Ishikawa (cell line): ENCODE measurements around the gene CEP95.

ENCODE experiments used
- CEBPB ChIP-seq: IDR thresholded peaks from 2 replicates; pipeline ENCODE4 v1.6.1; 2012
- CREB1 ChIP-seq: IDR thresholded peaks from 2 replicates; pipeline ENCODE4 v1.6.1; 2012; ENCODE audit warnings: low read depth
- EP300 ChIP-seq: IDR thresholded peaks from 2 replicates; pipeline ENCODE4 v1.6.1; 2012; ENCODE audit warnings: borderline replicate concordance
- FOXM1 ChIP-seq: IDR thresholded peaks from 2 replicates; pipeline ENCODE4 v1.6.1; 2012; ENCODE audit warnings: low read depth, borderline replicate concordance
- MAX ChIP-seq: IDR thresholded peaks from 2 replicates; pipeline ENCODE4 v1.6.1; 2012
- NFIC ChIP-seq: IDR thresholded peaks from 2 replicates; pipeline ENCODE4 v1.6.1; 2012
- RAD21 ChIP-seq: IDR thresholded peaks from 2 replicates; pipeline ENCODE4 v1.6.1; 2012; ENCODE audit warnings: low read depth
- REST ChIP-seq: IDR thresholded peaks from 2 replicates; pipeline ENCODE4 v1.6.1; 2012; ENCODE audit warnings: low read depth, mild to moderate bottlenecking
- TAF1 ChIP-seq: IDR thresholded peaks from 2 replicates; pipeline ENCODE4 v1.6.1; 2012; ENCODE audit warnings: low read depth, mild to moderate bottlenecking
- TCF12 ChIP-seq: IDR thresholded peaks from 2 replicates; pipeline ENCODE4 v1.6.1; 2012; ENCODE audit warnings: low read depth
- TEAD4 ChIP-seq: IDR thresholded peaks from 2 replicates; pipeline ENCODE4 v1.6.1; 2012
- YY1 ChIP-seq: IDR thresholded peaks from 2 replicates; pipeline ENCODE4 v1.6.1; 2012; ENCODE audit warnings: low read depth

- TF ChIP-seq FOXM1 (no peak), TAF1 (no peak), EP300 (no peak), CREB1 (no peak), RAD21 (no peak), MAX (no peak), REST (no peak), TCF12 (no peak), YY1 (no peak), TEAD4 (no peak), CEBPB (no peak), NFIC (no peak)
Observed at GRCh38 chr17:64519601-64520000, 12.8 kb downstream of the CEP95 start.
